Measurements from ENCODE around the gene C16orf89.
"Not testable (repeated sequence)": the region's sequence is repeated elsewhere in the genome, so short reads cannot be mapped to it uniquely, and the experiment has no call there.

The C16orf89 gene

GRCh38 chr16:5059386-5060072, 6.2 kb downstream of the C16orf89 start:
- no peak for DNase-seq

DNA sequence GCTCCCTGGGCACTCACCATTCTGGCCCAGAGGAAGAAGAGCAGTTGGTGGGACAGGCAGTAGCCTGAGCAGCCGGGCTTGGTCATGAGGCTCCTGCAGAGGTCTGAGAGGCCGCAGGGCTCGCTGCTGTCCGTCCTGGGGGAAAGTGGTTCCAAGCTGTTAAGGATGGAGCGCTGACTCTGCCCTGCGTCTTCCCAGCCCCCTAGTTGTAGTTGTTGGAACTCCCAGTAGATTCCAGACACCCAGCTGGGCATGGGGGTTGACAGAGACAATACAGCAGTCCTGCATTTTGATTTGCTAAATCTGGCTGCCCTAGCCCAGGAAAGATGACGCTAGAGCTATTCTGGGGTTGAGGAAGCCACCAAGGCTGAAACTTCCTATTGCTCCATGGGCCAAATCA, 7.3 kb downstream of the C16orf89 start:
- no peak for DNase-seq

GRCh38 chr16:5056352-5056751, 9.4 kb downstream of the C16orf89 start:
- DNase-seq: peak; percentile 72

- no peak for DNase-seq
These were observed 10.6 kb downstream of the C16orf89 start for GRCh38 chr16:5054876-5055865.

DNA sequence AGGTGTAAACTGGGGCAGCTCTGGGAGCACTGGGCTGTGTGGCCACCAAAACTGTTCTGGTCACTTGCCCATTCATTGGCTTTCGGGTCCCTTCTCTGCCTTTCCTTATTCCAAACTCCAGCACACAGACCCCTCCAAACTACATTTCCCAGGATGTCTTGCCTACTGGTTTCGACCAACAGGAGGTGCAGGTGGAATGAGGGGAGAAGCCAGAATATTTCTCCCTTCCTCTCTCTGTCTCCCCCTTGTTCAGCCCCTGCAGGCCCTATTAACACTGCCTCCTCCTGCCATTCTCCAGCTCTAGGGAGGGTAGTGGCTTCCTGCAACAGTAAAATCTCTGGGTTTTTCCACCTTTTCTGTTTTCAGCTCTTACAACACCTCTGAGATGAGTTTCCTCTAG, 18.8 kb downstream of the C16orf89 start:
- DNase-seq: no peak

DNA sequence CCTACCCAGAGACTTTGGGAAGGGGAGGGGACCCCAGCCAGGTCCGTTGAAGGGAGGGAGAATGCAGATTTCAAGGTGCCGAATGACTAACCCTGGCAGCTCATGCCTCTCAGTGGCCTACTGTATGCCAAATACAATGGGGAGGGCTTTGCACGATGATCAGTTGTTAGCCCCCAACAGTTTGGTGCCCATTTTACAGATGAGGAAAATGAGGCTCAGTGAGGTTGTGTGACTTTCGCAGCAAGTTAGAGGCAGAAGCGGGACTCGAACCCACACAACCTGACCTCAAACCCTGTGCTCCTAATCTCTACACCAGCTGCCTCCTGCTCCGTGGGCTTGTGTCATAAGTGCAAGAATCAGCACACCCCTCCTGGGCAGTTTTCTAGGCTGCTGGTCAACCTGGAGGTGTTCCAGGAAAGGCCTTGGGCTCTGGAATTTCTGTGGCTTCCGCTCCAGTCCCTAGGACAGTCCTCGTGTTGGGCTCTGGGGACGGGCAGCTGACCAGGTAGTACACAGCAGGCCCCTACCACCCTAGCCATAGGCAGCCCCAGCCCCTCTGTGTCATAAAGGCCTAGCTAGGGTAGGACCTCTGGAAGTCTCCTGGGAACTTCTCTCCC, 20.1 kb downstream of the C16orf89 start:
- no peak for DNase-seq

DNA sequence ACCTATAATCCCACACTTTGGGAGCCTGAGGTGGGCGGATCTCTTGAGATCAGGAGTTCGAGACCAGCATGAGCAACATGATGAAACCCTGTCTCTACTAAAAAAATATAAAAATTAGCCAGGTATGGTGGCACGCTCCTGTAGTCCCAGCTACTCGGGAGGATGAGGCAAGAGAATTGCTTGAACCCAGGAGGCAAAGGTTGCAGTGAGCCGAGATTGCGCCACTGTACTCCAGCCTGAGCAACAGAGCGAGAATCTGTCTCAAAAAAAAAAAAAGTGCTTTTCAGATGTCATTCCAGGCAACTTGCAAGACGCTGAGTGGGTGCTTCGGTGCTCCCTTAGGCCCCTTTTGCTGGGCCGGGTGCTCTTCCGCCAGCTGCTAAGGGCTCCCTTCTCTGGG, 21.2 kb downstream of the C16orf89 start:
- not testable (repeated sequence) for DNase-seq

DNA sequence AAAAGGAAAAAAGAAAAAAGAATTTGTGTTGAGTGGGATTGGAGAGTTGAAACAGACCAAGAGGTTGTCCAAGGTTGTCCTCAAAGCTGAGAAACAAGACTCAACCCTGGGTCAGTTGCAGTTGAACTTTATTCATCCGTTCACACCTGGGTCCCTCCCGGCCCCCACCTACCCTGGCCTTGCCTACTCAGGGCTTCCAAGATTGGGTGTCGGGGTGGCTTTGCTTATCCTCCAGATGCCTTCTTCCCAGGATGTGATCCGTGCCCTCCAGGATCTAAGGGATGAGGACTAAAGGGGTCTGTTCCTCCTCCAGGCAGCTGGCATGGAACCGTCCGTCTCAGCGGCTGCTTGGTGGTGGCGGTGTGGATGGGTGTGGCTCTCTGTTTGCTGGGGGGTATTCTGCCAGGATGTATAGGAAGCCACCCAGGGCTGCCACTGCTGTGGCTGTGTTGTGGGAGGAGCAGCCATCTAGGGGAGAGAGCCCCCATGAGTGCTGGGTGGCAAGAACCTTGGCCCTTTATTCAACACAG, 21.7 kb downstream of the C16orf89 start:
- DNase-seq: no peak

- DNase-seq: no peak
These were observed 23.1 kb downstream of the C16orf89 start for GRCh38 chr16:5042574-5043171.

GRCh38 chr16:5041600-5042133, 24.1 kb downstream of the C16orf89 start:
- no peak for DNase-seq

DNA sequence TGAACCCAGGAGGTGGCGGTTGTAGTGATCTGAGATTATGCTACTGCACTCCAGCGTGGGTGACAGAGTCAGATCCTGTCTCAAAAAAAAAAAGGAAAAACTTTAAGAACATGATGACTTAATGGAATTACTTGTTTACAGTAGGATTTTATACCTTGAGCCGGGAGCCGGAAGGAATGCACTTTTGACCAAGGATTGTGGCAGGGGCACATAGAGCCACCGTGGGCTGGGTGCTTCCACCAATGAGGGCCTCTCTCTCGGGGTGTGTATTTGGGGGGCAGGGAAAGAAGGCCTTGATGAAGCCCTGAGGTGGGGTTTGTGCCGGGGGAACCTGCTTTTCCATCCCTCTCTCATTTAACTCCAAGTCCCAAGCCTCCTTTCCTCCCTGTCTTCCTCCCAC, 25.3 kb downstream of the C16orf89 start:
- no peak for DNase-seq

DNA sequence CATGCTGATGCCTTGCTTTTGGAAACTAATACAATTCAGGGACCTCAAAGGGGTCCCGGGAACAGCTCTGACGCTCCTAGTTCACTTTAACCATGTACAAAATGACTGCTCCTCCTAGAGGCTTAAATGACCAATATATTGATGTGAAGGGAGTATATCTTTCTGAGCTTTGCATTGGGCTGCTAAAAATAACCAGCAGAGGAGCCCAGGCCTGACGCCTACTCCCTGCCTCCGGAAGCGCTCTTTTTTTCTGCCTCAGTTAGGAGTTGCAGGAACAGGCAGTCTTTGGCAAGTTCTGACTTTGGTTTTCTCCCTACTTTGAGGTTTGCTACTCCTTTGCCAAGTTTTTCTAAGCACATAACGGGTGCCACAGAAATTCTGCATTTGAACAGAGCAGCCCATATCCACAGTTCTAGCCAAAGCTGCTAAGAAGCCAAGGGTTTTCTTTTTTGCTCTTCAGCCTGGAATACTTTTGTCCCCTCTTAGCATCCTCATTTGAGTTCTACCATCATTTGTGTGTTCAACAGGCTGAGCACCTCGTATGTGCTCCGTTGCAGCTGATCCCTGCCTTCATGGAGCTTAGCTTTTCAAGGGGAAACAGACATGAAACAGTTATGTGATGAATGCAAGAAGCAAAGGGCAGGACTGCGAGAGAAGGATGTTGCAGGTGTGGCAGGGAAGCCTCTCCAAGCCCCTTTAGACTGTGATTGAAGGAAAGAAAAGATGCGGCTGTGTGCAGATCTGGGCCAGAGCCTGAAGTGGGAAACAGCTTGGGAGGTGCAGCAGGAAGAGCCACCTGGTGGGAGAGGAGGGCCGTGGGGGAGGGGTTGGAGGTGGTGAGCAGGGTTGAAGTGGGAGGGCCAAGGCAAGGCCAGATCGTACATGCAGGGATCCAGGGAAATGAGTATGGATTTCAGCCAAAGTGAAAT, 29.3 kb downstream of the C16orf89 start:
- DNase-seq: no peak

- DNase-seq: no peak
These were observed 29.9 kb downstream of the C16orf89 start for GRCh38 chr16:5035909-5036227.

- no peak for DNase-seq
These were observed 31.6 kb downstream of the C16orf89 start for GRCh38 chr16:5034167-5034523.

- peak; percentile 91 for DNase-seq
These were observed 32.2 kb downstream of the C16orf89 start, which contains the start of gene NAGPA for GRCh38 chr16:5033256-5034166. Gene NAGPA (minus strand): TSS chr16:5033935. CDS start chr16:5033914, 21 bp downstream.

GRCh38 chr16:5032748-5033167, 33.0 kb downstream of the C16orf89 start:
- DNase-seq: no peak

GRCh38 chr16:5031601-5032000, 34.2 kb downstream of the C16orf89 start:
- no peak for DNase-seq

- no peak for DNase-seq
These were observed 35.4 kb downstream of the C16orf89 start for GRCh38 chr16:5030251-5030870.

DNA sequence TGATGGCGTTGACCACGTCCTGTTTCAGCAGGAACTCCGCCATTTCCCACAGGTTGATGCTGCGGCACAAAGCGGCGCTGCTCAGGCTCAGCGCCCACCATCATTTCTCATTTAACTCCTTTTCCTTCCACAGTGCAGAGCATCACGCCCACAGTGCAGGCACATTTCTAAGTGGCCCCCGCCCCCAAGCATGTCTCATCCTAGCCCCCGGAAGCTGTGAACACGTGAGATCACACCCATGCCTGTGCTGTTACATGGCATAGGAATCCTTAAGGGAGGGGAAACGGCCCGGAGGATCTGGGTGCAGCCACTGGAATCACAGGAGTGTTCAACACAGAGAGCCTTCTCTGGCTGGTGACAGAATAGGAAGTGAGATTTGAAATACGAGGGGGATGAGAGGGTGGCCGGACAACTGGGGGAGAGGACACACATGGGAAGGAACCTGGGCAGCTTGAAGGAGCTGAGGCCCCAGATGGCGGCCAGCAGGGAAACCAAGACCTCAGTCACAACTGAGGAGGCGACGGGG, 36.7 kb downstream of the C16orf89 start:
- DNase-seq: no peak
